ENCODE data around the gene ZNF343. TPM values are rescaled to one million over a fixed set of nuclear protein-coding genes. Genes with fewer than 3 reads are reported as not detected.
"Not testable (repeated sequence)": the region's sequence is repeated elsewhere in the genome, so short reads cannot be mapped to it uniquely, and the experiment has no call there.

ZNF343 gene
- total RNA-seq, 1 experiment from 2014 or later = 13.4 TPM

DNA sequence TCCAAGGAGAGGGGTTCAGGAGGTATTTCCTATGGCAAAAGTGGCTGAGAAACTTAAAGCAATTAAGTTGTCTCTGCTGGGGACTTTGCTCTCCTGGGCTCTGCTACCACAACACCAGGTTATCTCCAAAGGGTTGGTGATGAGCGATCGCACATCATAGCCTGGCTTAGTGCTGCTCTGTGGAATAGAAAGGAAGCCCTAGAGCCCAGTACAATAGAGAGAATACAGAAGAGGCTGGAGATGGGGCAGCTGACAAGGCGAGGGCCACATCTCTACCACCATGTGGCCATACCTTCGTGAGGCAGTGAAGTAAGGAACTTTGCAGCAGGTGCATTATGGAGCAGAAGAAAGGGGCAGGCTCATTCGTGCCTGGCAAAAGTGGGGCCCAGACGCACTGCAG is 19.0 kb upstream of the ZNF343 start:
- H3K27me3 ChIP-seq (ENCODE audit: control insufficient read depth, insufficient read depth, low read length) = peaks cover 2% of the 10 kb centered on the region; the same call in 1 of the 2 replicates
- intact Hi-C loops (cut with micrococcal nuclease; ENCODE audit: unreplicated experiment) (no loop called here), in situ Hi-C loops (cut with HindIII; ENCODE audit: low pct_unique_long_range_greater_than_20kb, low sequenced_read_pairs) (no loop called here)
- TF ChIP-seq, protein P1, sequence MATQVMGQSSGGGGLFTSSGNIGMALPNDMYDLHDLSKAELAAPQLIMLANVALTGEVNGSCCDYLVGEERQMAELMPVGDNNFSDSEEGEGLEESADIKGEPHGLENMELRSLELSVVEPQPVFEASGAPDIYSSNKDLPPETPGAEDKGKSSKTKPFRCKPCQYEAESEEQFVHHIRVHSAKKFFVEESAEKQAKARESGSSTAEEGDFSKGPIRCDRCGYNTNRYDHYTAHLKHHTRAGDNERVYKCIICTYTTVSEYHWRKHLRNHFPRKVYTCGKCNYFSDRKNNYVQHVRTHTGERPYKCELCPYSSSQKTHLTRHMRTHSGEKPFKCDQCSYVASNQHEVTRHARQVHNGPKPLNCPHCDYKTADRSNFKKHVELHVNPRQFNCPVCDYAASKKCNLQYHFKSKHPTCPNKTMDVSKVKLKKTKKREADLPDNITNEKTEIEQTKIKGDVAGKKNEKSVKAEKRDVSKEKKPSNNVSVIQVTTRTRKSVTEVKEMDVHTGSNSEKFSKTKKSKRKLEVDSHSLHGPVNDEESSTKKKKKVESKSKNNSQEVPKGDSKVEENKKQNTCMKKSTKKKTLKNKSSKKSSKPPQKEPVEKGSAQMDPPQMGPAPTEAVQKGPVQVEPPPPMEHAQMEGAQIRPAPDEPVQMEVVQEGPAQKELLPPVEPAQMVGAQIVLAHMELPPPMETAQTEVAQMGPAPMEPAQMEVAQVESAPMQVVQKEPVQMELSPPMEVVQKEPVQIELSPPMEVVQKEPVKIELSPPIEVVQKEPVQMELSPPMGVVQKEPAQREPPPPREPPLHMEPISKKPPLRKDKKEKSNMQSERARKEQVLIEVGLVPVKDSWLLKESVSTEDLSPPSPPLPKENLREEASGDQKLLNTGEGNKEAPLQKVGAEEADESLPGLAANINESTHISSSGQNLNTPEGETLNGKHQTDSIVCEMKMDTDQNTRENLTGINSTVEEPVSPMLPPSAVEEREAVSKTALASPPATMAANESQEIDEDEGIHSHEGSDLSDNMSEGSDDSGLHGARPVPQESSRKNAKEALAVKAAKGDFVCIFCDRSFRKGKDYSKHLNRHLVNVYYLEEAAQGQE (IDR thresholded peaks at IDR 0.05; ENCODE audit: insufficient read depth in 1 of 2, low read depth in 2 of 2, low read length in 1 of 2) = no peak
- TF ChIP-seq, protein P2, sequence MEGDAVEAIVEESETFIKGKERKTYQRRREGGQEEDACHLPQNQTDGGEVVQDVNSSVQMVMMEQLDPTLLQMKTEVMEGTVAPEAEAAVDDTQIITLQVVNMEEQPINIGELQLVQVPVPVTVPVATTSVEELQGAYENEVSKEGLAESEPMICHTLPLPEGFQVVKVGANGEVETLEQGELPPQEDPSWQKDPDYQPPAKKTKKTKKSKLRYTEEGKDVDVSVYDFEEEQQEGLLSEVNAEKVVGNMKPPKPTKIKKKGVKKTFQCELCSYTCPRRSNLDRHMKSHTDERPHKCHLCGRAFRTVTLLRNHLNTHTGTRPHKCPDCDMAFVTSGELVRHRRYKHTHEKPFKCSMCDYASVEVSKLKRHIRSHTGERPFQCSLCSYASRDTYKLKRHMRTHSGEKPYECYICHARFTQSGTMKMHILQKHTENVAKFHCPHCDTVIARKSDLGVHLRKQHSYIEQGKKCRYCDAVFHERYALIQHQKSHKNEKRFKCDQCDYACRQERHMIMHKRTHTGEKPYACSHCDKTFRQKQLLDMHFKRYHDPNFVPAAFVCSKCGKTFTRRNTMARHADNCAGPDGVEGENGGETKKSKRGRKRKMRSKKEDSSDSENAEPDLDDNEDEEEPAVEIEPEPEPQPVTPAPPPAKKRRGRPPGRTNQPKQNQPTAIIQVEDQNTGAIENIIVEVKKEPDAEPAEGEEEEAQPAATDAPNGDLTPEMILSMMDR (IDR thresholded peaks at IDR 0.05) = no peak
- TF ChIP-seq POLR2AphosphoS5 (IDR thresholded peaks at IDR 0.05; ENCODE audit: low read depth, low read length) (no peak), TCF7L2 (IDR thresholded peaks at IDR 0.05; ENCODE audit: low read depth, low read length) (no peak), SIN3A (IDR thresholded peaks at IDR 0.05; ENCODE audit: borderline replicate concordance, insufficient read depth, low read depth, low read length) (no peak)
- H3K36me3 ChIP-seq (ENCODE audit: control insufficient read depth, insufficient read depth, low read length) = no peaks in the 10 kb centered on the region
- no peak overlapping the region for H3K27ac ChIP-seq (ENCODE audit: low read length)
- H3K4me1 ChIP-seq (ENCODE audit: control insufficient read depth, insufficient read depth, low read length) = no peaks in the 10 kb centered on the region
- BruUV-seq (replicated peaks) = no TSS peak
- no peaks in the 10 kb centered on the region for H3K9me3 ChIP-seq (ENCODE audit: control insufficient read depth, insufficient read depth, low read depth, low read length)
- DNase-seq (ENCODE audit: low read depth, low spot score) (no peak), ATAC-seq (no peak)
- CTCF ChIA-PET = no interaction called here
- POLR2A ChIA-PET = interaction anchor here (0.6 kb wide), 1 partner anchor 175 kb away, joined by 5 read pairs; no protein-coding TSS in a partner anchor
- H3K4me3 ChIP-seq (ENCODE audit: low read depth in 2 of 2, low read length in 2 of 2) = no peak overlapping the region

DNA sequence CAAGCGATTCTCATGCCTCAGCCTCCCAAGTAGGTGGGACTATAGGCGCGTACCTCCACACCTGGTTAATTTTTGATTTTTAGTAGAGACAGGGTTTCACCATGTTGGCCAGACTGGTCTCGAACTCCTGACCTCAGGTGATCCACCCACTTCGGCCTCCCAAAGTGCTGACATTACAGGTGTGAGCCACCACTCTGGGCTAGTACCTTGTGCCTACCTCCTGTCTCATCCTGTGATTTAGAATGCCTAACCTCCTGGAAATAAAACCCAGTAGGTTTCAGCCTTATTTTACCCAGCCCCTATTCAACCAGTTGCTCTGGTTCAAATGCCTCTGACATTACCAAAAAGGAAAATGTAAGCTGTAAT is 17.5 kb upstream of the ZNF343 start:
- H3K9me3 ChIP-seq (ENCODE audit: control insufficient read depth, insufficient read depth, low read depth, low read length); in situ Hi-C loops (cut with HindIII; ENCODE audit: low pct_unique_long_range_greater_than_20kb, low sequenced_read_pairs); intact Hi-C loops (cut with micrococcal nuclease; ENCODE audit: unreplicated experiment); H3K36me3 ChIP-seq (ENCODE audit: control insufficient read depth, insufficient read depth, low read length); H3K4me1 ChIP-seq (ENCODE audit: control insufficient read depth, insufficient read depth, low read length); H3K4me3 ChIP-seq (ENCODE audit: low read depth in 2 of 2, low read length in 2 of 2); H3K27ac ChIP-seq (ENCODE audit: low read length); DNase-seq (ENCODE audit: low read depth, low spot score); BruUV-seq (replicated peaks); H3K27me3 ChIP-seq (ENCODE audit: control insufficient read depth, insufficient read depth, low read length); ATAC-seq: not testable (repeated sequence)
- CTCF ChIA-PET = interaction anchor here (0.6 to 0.7 kb wide), 2 partner anchors 48 to 312 kb away, joined by 3 to 5 read pairs; no protein-coding TSS in a partner anchor
- POLR2A ChIA-PET = interaction anchor here (0.6 kb wide), 1 partner anchor 142 kb away, joined by 3 read pairs; no protein-coding TSS in a partner anchor

DNA sequence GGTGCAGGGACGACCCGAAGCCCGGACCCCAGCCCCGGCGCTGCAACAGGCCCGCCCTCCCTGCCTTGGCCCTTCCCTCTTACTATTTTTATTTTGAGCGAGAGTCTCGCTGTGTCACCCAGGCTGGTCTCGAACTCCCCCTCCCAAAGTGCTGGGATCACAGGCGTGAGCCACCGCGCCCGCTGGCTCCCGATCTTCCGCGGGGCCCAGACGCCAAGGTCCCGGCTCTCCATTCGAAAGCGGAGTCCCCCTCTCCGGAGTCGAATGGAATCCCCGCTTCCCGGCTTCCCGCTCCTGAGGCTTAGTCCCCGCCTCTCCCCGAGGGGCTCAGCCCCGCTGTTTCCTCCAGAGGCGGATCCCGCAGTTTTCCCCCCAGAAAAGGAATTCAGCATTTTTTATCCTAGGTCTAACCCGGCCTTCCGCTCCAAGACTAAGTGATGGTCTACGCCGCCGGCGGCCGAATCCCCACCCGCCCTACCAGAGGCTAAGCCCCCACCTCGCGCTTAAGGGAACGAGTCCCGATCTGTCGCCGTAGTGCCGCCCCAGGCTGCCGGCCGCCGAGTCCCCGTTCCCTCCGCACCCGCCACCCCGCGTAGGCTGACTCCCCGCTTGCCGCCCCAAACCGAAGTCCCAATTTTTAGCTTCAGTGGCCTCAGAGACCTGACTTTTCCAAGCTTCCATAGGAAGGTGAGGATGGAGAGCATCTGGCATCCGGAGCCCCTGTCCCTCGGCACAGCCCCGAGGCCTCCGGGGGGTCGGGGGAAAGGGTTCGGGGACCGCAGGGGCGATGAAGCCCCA is 16.2 kb upstream of the ZNF343 start:
- POLR2A ChIA-PET = interaction anchor here (0.6 to 0.7 kb wide), 2 partner anchors 140 to 309 kb away, joined by 11 read pairs; no protein-coding TSS in a partner anchor
- in situ Hi-C loops (cut with HindIII; ENCODE audit: low pct_unique_long_range_greater_than_20kb, low sequenced_read_pairs) = no loop called here
- Histone ChIP-seq H3K27me3 (ENCODE audit: control insufficient read depth, insufficient read depth, low read length) (peaks cover 2% of the 10 kb centered on the region; the same call in 1 of the 2 replicates), H3K9me3 (ENCODE audit: control insufficient read depth, insufficient read depth, low read depth, low read length) (no peaks in the 10 kb centered on the region), H3K4me1 (ENCODE audit: control insufficient read depth, insufficient read depth, low read length) (no peaks in the 10 kb centered on the region), H3K4me3 (ENCODE audit: low read depth in 2 of 2, low read length in 2 of 2) (peak overlapping the region; percentile 83 to 92), H3K27ac (ENCODE audit: low read length) (peak overlapping the region; percentile 80), H3K36me3 (ENCODE audit: control insufficient read depth, insufficient read depth, low read length) (no peaks in the 10 kb centered on the region)
- intact Hi-C loops (cut with micrococcal nuclease; ENCODE audit: unreplicated experiment) = loop anchor here (2.0 kb wide), 1 partner anchor 122 kb away; no protein-coding TSS in a partner anchor
- DNase-seq (ENCODE audit: low read depth, low spot score) = no peak
- BruUV-seq (replicated peaks) = no TSS peak
- CTCF ChIA-PET = interaction anchor here (0.5 to 0.8 kb wide), 2 partner anchors 10 to 68 kb away, joined by 4 read pairs; no protein-coding TSS in a partner anchor
- no peak for TF ChIP-seq TCF7L2 (IDR thresholded peaks at IDR 0.05; ENCODE audit: low read depth, low read length)
- TF ChIP-seq, protein P2 (IDR thresholded peaks at IDR 0.05) = no peak; the same call in 1 of the 2 replicates
- no peak for TF ChIP-seq SIN3A (IDR thresholded peaks at IDR 0.05; ENCODE audit: borderline replicate concordance, insufficient read depth, low read depth, low read length)
- TF ChIP-seq, protein P1 (IDR thresholded peaks at IDR 0.05; ENCODE audit: insufficient read depth in 1 of 2, low read depth in 2 of 2, low read length in 1 of 2) = no peak
- no peak; the same call in 1 of the 2 replicates for TF ChIP-seq POLR2AphosphoS5 (IDR thresholded peaks at IDR 0.05; ENCODE audit: low read depth, low read length)
- ATAC-seq = peak; percentile 87
